ENCODE measurements around the gene CHRM5.

CHRM5 gene, protein sequence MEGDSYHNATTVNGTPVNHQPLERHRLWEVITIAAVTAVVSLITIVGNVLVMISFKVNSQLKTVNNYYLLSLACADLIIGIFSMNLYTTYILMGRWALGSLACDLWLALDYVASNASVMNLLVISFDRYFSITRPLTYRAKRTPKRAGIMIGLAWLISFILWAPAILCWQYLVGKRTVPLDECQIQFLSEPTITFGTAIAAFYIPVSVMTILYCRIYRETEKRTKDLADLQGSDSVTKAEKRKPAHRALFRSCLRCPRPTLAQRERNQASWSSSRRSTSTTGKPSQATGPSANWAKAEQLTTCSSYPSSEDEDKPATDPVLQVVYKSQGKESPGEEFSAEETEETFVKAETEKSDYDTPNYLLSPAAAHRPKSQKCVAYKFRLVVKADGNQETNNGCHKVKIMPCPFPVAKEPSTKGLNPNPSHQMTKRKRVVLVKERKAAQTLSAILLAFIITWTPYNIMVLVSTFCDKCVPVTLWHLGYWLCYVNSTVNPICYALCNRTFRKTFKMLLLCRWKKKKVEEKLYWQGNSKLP

DNA sequence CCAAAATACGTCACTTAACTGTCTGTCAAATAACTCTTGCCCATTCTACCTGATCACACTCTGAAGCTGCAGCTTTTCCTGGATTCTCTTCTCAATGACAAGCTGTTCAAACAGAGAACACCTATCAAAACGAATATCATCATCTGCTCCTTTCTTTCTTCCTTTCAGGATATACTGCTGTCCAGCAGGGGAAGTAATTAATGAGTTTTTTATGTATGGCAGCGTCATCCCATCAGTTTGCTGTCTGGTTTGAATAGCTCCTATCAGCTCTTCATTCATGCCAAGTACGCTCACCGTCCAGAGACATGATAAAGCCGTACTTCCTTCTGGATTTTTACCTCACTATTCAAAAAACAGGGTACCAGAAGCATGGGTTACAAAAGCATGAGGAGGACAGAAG is at the start of gene CHRM5:
Gene CHRM5 (plus strand): TSS at position 274 of the 400 bp plus-strand sequence. CDS start 94,221 bp downstream, outside the sequence.
- no peak for DNase-seq

DNA sequence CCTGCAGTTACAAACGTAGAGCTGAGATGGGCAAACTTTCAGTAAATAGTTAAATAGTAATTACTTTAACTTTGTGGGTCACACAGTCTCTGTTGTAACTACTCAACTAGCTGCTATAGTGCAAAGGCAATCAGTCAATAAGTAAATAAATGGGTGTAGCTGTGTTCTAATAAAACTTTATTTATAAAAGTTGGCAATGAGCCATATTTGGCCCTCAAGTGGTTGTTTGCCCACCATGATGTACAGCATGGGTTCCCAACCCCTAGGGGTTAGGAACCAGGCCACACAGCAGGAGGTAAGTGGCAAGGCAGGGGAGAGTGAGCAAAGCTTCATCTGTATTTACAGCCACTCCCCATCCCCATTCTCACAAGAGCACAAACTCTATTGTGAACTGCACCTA is 44.9 kb upstream of the CHRM5 start:
- DNase-seq, result no peak

DNA sequence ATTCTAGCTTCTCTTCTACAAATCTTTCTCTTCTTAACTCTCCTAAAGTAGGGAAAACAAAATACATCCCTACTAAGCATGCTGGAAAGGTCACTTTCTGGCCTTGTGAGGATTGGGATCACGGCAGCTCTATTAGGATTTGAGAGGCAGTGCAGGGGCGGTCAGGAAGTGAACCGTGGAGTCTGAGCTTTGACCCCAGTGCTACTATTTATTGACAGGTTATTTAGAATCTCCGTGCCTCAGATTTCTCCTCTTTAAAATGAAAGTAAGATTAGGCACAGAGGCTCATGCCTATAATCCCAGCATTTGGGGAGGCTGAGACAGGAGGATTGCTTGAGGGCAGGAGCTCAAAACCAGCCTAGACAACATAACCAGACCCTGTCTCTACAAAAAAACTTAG is 42.0 kb upstream of the CHRM5 start:
- no peak for DNase-seq

DNA sequence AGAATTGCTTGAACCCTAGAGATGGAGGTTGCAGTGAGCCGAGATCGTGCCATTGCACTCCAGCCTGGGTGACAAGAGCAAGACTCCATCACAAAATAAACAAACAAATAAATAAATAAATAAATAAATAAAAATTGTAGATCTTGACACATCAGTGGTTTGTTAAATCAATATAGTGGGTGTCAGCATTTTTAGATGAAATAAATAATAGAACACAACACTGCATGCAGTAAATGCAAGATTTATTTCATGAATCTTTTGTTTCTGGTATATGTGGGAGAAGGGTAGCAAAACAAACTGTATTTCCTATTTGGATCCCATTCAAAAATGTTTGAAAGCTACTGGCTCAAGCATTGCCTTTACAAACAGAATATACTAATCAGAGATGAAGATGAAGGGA is 35.6 kb upstream of the CHRM5 start:
- no peak for DNase-seq

DNA sequence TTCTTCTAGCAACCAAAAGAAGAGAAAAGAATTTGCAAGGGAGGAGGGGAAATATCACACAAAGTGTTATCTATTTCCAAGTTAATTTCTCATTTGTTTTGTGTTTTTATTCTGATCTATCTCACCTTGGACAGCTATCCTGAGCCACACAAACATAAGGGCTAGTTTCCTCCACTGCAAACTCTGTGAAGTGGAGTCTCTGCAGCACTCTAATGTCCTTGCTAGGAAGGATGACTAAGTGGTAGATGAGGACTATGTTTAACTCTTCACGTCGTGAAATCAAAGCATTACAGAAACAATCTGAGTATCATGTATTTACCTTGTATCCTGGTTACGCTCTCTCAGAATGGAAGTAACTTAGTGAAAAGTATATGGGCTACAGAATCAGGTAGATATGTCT is 33.9 kb upstream of the CHRM5 start:
- DNase-seq, result no peak

DNA sequence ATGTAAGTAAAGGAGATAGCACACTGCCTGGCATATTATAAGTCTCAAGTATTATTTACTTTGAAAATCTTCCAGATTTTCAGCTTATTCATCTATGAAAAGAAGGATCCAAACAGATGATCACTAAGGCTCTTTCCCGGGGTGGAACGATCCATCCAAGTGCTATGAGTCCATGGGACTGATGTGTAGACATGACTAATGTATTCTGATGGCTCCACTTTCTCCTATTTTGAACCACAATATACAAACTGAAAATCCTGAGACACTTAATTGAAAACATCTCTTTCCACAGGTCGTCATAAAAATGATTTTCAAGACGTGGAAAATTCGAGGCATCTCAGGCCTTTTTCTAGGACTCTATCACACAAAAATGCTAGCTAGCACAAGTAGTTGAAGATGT is 33.4 kb upstream of the CHRM5 start:
- no peak for DNase-seq

DNA sequence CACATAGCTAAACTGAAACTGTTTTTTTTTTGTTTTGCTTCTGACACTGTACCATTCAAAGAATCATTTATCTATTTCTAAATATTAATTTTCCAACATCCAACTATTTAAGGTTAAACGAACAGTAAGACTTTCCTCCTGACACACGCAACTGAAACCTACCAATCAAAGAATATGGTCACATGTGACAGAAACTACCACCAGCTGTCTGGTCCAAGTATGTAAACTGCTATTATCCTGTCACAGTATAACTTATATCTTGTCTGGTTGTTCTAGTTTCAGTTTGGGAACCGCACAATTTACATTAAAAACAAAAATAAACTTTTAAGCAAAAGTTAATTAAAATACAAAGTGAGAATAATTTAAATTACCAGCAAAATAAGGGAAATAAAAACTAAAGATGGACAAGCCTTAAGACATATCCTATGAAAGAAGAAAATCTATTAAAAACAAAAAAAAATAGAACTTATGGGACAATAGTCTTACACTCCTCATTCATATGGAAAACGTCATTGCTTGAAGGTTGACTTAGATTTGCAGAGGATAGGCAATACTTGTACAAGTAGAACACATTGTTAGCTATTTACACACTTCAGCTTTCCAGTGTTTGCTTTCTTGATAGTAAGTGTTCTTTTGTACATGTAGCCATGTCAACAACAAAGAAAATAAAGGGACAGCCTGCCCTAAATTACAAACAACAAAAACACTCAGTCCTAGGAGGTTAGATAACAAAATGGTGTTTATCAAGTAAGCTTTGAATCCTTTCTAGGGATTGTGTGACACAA is 26.8 kb upstream of the CHRM5 start:
- DNase-seq, result no peak

DNA sequence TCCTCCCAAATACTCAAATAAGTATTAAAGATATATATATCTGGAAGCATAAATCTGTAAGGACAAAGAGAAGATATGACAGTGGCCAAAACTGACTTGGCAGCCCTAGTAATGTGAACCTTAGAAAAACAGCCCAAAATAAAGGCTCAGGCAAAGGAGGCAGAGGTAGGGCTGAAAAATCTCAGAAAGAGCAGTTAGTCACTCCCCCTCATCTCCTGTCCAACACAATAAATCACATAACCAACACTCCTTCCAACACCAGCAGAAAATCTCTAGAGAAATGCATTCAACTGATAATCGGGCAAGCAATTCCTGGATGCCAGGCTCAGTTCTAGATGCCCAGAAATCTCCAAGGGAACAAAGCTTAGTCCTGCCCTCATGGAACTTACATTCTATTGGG is 22.1 kb upstream of the CHRM5 start:
- no peak for DNase-seq

DNA sequence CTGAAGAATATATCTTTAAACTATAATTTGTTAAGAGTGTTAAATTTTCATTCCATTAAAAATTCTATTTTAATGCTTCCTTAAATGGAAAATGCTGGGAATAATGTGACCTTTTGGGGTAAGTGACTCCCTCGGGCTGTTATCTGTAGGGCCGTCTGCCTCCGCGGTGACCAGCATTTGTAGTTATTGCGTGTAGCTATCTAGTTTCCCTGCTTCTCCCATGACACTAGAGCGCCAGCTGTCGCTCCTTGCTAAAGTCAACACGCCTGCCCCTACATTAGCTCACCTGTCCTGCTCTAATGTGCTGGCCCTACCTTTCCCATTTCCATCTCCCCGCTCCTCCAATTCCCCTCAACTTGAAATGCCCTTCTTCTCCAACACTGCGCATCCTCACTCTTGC is 12.4 kb upstream of the CHRM5 start:
- no peak for DNase-seq

DNA sequence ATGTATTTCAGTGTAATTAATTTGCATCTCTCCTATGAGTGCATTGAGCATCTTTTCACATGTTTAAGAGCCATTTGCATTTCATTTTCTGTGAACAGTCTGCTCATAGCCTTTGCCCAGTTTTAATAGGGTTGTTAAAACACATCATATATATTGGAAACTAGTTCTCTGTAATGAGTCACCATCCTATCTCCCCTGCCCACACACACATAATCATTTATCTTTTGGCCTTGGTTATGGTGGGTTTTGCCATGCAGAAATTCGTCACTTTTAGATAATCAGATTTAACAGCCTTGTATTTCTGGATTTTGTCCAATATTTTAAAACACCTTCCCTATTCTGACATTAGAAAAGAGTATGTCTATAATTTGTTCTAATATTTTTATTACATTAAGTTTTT is 11.9 kb upstream of the CHRM5 start:
- DNase-seq, result no peak

DNA sequence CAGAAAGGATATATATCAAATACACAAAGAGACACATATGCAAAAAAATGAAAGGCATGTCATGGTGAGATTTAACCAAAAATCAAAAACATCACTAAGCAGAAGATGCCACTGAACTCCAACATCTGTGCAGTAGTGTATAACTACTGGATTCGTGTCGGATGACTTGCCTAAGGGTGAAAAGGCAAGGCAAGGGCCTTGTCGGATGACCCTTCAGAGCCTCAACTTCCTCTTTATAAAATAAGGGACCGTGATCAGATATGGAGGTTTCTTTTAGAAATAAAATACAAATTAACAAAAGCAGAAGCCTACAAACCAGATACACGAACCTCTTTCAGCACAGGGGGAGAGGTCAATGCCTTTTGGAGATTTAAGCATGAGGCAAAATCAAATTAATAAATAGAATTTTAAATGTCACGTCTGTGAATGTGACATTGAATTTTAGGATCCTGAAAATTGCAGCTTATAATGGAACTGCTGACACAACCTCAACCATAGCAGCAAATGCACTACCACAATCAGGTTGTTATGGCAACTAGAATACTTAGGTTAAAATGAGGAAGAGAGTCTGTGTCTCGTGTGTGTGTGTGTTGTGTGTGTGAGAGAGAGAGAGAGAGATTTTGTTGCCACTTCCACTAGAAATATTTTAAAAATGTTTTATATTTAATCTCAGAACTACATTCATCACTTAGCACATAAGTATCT is 8.3 kb upstream of the CHRM5 start:
- DNase-seq, result no peak

DNA sequence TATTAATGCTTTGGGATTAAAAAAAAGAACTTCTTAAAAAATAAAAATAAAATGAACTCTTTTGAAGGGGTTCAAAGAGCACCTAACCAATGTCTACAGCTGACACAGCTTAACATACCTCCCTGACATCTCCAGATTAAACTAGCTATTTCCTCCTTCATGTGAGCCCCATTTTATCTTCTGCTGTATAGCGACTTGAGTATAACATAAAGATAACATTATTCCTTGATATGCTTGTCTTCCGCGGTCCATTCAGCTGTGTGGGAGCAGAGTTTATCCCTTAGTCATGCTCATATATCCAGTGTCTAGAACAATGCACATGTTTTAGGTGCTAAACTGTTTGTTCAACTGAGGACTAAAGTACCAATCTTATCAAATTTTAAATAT is 7.8 kb upstream of the CHRM5 start:
- DNase-seq, result no peak

DNA sequence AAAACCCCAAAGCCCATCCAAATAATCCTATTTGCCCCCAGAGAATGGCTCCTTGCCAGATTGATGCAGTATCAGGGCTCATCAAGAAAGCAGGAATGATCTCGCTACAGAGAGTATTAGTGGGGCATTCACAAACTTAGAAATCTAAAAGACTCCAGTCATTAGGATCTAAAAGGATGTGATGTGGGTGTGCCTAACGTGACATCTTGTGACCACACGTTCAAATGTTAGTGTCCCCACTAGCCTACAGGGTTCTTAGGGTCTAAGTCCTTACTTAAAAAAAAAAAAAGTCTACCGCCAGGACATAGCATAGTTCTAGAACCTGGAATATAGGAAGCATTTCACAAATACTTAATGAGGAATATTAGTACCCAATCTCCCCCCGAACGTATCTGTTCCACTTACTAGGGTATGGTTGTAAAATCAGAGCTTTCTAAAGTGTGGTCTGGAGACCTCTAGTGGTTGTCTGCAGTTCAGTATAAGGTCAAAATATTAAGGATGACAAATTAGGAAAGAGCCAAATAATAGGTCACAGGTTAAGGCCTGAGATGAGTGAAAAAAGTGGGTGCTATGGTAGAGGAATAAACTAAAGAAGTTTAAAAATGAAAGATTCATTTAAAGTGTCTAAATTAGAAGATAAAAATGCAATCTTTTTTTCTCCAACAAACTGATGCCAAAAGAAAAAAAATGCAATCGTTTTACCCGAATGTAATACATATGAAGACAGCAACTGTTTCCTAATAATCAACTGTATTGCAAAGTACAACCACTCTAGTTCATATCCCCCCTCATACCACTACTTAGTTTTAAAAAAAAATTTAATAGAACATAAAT is 4.2 kb upstream of the CHRM5 start:
- DNase-seq, result no peak

DNA sequence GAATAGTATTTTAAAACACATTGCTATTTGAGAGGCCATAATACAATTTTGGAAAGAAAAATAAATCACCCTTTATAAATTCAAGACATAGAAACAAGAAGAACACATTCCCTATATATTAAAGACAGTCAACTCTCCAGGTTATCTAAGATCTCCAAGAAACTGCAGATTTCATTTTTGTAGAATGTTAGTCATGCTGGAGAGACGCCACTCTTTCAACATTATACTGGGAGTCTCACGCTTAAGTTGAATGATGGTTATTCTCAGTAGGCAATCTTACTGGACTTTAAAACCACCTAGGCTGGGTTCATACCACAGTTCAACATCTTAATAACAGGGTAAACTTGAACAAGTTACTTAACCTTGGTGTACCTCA is 3.6 kb upstream of the CHRM5 start:
- DNase-seq, result no peak

DNA sequence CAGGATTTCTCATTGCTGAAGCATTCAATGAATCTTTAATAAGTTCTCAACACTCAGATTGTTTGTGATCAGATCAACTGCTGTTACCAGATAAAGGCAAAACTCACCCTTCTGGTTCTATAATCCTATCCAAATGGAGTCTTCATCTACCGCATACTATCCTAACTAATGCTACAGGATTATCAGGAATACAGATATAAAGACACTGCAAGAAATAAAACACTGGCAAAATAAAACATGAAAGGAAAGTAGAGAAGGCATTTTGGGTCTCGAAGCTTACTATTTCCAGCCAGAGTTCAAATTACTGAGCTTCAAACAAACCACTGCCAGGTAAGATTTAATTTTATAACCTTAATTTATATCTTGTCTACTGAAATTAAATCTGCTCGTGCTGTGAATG is 524 bp downstream of the CHRM5 start:
- no peak for DNase-seq

DNA sequence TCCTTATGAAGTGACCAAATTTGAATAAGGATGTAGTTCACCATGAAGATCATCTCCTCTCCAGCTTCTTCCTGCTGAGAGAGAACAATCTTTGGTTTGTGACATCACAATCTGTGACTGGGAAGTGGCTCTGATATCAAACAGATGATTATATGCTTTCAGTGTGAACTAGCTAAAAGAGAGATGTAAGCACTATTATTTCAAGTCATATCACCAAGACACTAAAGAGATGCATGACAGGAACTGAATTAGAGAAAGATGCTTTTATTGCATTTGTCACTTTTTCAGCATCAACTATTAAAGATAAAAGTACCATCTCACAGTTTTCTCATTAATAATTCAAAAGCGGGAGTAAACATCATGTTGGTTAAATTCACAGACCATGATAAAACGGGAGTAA is 3.5 kb downstream of the CHRM5 start:
- DNase-seq, result no peak

DNA sequence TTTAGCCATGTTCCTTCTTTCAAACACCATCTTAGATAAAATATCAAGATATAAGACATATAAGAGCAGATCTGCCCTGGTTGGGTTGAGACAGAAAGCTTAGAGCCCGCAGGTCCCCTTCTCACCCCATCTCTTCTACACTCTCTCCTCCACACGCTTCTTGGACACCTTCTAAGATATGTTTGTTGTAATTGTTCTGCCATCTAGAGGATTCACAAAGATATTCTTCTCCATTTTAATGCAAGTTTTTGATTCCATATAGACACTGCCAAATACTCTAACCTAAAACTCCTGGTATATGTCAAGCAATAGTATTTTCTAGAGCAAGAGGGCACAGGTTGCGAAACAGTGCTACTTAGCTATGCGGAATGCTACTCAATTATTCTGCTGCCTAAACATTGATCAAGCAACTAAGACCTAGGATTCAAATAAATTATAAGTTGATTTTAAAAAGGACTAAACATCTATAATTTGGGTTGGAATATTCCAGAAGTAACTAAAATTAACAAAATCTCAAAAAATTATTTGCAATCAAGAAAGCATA is 6.8 kb downstream of the CHRM5 start:
- DNase-seq, result no peak

DNA sequence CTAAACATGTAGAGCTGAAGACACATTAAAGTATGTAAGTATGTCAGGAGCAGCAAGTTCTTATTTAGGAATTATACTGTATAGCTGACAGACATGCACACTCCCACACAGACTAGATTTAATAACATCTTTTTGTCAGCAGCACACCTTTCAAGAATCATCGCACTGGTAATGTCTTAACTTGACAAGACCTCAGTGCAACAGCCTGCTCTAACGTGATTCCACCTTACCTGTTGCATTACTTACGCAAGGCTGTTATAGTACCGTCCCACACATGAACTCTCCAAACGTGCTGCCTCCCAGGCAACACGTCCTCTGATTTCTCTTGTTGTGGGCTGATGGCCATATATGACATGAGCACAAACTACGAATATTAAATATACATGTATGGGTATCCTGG is 11.9 kb downstream of the CHRM5 start:
- DNase-seq, result no peak

DNA sequence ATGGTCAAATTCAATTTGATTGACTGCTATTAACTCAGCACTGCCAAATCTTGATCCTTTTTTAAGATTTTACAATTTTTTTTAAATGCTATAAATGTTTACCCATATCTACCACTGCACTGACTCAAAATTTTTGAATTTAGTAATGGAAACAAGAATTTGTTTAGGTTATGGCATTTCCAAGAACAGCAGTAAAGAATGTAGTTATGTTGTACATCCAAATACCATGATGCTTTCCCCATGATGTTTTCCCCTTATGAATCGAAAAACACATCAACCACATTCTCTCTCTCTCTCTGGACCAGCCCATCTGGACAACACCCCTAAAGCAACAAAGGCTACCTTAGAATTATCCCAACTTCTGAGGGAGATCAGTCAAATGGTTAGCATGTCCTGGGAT is 14.2 kb downstream of the CHRM5 start:
- DNase-seq, result no peak

DNA sequence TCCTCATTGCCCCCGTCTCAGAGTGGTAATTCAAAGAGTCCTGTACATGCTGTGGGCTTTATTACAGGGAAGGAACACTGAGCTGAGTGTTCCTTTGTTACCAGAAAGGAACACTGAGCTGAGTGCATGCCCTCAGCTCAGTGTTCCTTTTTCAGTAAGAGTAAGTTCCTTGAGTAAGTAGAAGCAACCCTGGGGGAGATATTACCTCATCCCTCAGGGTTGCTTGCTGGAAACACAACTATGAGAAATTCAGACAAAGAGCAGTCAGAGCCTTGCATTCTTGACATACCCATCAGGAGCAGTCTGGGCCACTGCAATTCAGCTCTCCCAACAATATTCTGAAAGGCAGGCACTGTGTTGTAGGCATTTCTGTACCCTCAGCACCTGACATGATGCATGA is 17.0 kb downstream of the CHRM5 start:
- no peak for DNase-seq

DNA sequence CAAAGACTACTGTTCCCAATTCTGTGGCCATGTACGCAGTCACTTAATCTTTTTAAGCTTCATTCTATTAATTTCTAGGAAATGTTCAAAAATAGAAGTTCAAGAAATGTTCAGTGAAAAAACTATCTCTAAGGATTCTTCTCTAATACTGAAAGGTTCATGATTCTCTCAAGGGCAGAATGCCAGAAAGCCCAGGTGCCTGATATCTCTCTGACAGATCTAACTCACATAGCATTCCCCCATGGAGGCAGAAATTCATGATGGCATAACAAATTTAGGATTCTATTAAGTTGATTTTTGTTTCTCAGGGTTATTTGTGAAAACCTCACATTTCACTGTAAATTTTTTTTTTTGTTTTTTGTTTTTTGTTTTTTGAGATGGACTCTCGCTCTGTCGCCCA is 17.5 kb downstream of the CHRM5 start:
- DNase-seq, result no peak

DNA sequence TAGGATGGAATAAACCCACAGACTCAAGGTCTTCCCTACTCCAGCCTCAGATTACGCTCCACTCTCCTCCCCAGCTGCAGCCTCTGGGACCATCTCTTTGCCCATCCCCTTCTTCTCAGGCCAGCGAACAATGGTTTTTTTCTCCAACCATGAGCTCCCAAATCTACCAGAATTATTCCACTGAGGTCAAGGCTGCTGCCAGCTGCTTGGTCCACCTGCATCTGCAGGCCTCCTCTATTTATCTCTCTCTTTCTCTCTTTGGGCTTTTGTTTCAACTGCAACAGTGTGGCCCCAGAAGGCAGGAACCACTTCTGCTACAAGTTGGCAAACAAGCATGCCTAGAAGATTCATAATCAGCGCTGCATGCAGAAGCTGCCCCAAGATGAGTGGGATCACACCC is 19.1 kb downstream of the CHRM5 start:
- DNase-seq, result no peak
